NCI-H748 treated with DMSO at 0.1 percent for 48 hours (cell line): Measurements from ENCODE around the gene LRRC4B.
A peak's percentile ranks its signal among the peaks of the same experiment; 100 is the strongest.
"Not testable (repeated sequence)": the region's sequence is repeated elsewhere in the genome, so short reads cannot be mapped to it uniquely, and the experiment has no call there.

ENCODE experiments used
- DNase-seq: peaks from one replicate; lab custom pipeline; 2025; lab: John Stamatoyannopoulos, UW

LRRC4B gene

GRCh38 chr19:50552540-50552939, 15.7 kb downstream of the LRRC4B start:
- no peak for DNase-seq

- DNase-seq: no peak
Measured at GRCh38 chr19:50551715-50552187, 16.5 kb downstream of the LRRC4B start.

GRCh38 chr19:50551034-50551714, 17.1 kb downstream of the LRRC4B start:
- no peak for DNase-seq

GRCh38 chr19:50550594-50550966, 17.7 kb downstream of the LRRC4B start:
- DNase-seq: no peak

GRCh38 chr19:50549927-50550593, 18.2 kb downstream of the LRRC4B start:
- DNase-seq: no peak

- no peak for DNase-seq
Measured at GRCh38 chr19:50549059-50549926, 18.9 kb downstream of the LRRC4B start.

- no peak for DNase-seq
Measured at GRCh38 chr19:50548191-50549058, 19.8 kb downstream of the LRRC4B start.

GRCh38 chr19:50547385-50548190, 20.6 kb downstream of the LRRC4B start:
- no peak for DNase-seq

- DNase-seq: no peak
Measured at GRCh38 chr19:50546527-50547221, 21.6 kb downstream of the LRRC4B start.

- DNase-seq: no peak
Measured at GRCh38 chr19:50542943-50543342, 25.3 kb downstream of the LRRC4B start.

- peak; percentile 64 for DNase-seq
Measured at GRCh38 chr19:50537769-50538230, 30.4 kb downstream of the LRRC4B start.

- DNase-seq: no peak
Measured at GRCh38 chr19:50537306-50537685, 30.9 kb downstream of the LRRC4B start.

GRCh38 chr19:50536662-50537305, 31.5 kb downstream of the LRRC4B start:
- DNase-seq: no peak

GRCh38 chr19:50535672-50536187, 32.5 kb downstream of the LRRC4B start:
- DNase-seq: no peak

GRCh38 chr19:50534478-50534877, 33.8 kb downstream of the LRRC4B start:
- no peak for DNase-seq

- no peak for DNase-seq
Measured at GRCh38 chr19:50532952-50533351, 35.3 kb downstream of the LRRC4B start.

GRCh38 chr19:50531171-50531612, 37.0 kb downstream of the LRRC4B start:
- DNase-seq: no peak

- not testable (repeated sequence) for DNase-seq
Measured at GRCh38 chr19:50528052-50528451, 40.2 kb downstream of the LRRC4B start.

- DNase-seq: no peak
Measured at GRCh38 chr19:50522881-50523280, 45.4 kb downstream of the LRRC4B start.
